AG09319 (cell line): Measurements from ENCODE around the gene A3GALT2.

Experiments used
- DNase-seq: peaks from one replicate; pipeline ENCODE4 v3.0.0-alpha.2; 2010; ENCODE audit warnings: low read depth; ENCODE audit errors: extremely low read depth
- TF ChIP-seq, protein P1 (sequence below): IDR thresholded peaks from 2 replicates; pipeline ENCODE4 v1.5.1; 2011; ENCODE audit warnings: low read depth, mild to moderate bottlenecking, inconsistent platforms, low read length, moderate library complexity

A3GALT2 gene

DNA sequence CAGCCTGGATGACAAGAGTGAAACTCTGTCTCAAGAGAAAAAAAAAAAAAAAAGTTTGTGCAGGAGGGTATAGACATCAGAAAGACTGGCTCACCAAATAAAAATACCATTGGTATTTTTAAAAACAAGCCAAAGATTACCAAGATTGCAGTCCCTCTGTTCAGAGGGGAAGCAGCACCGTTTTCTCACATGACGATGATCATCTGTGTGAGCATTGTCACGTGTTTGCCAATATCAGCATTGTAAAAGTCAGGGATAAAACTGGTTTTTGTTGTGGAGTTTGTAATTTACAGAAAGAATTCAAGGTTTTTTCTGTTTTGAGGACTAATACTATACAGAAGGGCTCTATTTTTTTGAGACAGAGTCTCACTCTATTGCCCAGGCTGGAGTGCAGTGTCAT lies 38.1 kb downstream of the A3GALT2 start:
- DNase-seq = no peak
- TF ChIP-seq, protein P1, sequence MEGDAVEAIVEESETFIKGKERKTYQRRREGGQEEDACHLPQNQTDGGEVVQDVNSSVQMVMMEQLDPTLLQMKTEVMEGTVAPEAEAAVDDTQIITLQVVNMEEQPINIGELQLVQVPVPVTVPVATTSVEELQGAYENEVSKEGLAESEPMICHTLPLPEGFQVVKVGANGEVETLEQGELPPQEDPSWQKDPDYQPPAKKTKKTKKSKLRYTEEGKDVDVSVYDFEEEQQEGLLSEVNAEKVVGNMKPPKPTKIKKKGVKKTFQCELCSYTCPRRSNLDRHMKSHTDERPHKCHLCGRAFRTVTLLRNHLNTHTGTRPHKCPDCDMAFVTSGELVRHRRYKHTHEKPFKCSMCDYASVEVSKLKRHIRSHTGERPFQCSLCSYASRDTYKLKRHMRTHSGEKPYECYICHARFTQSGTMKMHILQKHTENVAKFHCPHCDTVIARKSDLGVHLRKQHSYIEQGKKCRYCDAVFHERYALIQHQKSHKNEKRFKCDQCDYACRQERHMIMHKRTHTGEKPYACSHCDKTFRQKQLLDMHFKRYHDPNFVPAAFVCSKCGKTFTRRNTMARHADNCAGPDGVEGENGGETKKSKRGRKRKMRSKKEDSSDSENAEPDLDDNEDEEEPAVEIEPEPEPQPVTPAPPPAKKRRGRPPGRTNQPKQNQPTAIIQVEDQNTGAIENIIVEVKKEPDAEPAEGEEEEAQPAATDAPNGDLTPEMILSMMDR = no peak

DNA sequence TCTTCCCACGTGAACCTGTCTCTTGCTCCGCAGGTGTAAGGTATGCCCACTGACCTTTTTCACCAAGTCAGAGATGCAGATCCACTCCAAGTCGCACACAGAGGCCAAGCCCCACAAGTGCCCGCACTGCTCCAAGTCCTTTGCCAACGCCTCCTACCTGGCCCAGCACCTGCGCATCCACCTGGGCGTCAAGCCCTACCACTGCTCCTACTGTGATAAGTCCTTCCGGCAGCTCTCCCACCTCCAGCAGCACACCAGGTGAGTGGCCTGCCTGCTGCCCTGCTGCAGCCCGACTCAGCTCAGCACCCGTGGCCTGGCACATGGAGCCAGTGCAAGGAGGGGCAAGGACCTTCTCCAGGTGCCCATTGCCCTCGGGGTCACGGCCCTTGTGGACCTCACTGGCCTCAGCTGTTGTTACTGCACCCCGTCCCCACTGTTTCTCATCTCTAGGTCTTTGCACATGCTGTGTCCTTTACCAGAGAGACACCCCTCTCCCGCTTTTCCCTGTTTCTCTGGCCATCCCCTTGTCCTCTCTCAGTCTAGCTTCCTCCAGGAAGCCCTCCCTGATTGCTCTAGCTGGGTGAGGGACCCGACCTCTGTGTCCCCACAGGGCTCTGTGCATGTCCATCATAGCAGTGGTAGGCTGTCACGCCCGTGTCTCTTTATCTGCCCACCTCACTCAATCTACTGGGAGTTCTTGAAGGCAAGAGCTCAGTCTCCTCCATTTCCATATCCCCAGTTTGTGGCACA lies 39.2 kb downstream of the A3GALT2 start:
- DNase-seq = no peak
- TF ChIP-seq, protein P1 = no peak

DNA sequence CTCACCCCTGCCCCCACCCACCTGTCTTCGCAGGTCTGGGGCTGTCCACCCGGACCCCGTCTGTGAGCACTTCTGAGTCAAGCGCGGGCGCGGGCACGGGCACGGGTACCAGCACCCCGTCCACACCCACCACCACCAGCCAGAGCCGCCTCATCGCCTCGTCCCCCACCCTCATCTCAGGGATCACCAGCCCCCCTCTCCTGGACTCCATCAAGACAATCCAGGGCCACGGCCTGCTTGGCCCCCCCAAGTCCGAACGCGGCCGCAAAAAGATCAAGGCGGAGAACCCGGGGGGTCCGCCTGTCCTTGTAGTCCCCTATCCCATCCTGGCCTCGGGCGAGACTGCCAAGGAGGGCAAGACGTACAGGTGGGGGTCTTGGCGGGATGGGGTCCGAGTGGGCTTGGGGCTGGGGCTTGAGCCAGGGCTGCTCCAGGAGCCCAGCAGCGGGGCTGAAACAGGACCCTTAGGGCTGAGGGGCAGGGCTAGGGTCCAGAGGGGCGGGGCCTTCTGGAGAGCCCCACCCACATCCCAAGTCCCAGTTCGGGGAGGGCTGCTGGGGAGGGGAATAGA lies 40.7 kb downstream of the A3GALT2 start:
- DNase-seq = no peak
- TF ChIP-seq, protein P1 = no peak

DNA sequence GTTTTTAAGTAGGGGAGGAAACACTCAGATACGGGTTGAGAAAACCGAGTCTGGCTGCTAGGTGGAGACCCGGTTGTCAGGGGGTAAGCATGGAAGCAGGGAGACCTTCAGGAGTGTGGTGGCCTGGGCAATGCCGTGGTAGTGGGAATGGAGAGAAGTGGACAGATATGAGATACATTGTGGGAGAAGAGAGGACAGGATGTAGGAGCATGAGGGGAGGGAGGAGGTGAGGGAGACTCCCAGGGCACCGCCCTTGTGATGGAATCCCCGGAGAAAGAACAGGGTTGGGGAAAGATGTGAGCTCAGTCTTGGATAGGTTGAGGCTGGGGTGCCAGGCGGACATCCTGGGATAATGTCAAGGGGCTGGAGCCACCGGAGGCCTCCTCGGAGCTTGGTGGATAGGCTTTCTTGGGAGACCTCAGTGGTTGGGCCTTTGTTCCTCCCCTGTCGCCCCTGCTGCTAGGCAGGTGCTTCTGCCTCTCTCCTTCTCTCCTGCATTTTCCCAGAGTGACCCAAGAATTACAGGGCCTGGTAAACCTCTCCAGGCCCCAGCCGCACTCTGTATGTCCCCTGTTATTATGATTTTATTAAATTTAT lies 43.3 kb downstream of the A3GALT2 start:
- TF ChIP-seq, protein P1 = no peak
- DNase-seq = no peak

DNA sequence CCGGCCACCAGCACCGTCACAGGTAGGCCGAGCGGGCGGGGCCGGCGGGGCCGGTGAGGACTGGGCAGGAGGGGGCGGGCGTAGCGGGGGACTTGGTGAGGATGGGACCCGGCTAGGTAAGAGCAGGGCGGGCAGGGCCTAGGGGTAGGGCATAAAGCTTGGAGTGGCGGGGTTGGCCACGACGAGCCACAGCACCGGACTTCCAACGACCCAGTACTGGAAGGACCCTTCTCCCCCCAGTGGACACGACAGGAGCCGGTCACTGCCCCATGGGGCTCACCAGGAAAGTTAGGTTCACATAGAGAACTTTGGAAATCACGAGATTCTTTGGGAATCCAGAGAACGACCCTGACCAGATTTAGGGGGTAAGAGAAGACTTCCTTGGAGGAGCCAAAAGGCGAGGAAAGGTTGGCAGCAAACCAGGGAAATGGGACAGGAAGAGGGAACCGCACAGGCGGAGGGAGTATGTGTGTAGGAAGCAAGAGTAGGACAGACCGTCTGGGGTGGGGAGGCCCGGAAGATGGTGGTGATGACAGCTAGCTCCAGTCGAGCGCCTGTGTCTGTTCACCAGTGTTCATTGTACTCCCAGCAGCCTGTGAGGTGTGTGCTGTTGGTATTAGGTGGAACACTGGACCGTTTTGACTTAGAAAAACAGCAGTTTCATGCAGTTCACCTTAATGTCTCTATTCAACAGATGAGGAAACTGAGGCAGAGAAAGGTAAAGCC lies 44.2 kb downstream of the A3GALT2 start:
- no peak for DNase-seq
- TF ChIP-seq, protein P1 = no peak

DNA sequence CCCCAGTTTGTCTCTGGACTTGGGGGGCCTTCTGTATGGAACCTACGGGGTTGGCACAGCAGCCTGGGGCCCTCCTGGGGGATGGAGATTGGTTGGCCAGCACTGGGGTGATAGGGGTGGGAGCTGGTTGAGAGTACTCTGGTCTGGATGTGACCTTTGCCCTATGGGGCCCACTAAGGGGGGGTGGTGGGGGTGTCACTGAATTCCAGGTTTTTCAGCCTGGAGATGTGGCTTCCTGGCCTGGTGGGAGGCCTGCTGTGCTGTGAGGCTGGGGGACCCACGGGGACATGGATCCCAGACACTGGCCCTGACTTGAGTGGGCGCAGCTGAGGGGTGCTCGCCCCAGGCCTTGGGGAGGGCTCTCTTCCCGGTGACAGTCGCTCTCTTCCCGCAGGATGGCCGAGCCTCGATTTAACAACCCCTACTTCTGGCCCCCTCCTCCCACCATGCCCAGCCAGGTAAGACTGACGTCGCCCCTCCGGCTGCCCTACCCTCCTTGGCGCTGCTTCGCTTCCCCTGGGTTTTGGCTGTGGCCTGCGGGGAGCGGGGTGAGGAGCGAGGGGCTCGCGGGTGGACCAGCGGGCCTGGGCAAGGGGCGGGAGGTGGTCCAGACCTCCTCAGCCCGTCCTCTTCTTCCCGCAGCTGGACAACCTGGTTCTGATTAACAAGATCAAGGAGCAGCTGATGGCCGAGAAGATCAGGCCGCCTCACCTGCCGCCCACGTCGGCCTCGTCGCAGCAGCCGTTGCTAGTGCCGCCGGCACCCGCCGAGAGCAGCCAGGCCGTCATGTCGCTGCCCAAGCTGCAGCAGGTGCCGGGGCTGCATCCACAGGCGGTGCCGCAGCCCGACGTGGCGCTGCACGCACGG lies 45.0 kb downstream of the A3GALT2 start:
- TF ChIP-seq, protein P1 = no peak
- DNase-seq = no peak
